ENCODE measurements around the gene BICD1. TPM values are rescaled to one million over a fixed set of nuclear protein-coding genes. Genes with fewer than 3 reads are reported as not detected.

BICD1 gene
- total and polyA plus RNA-seq, 2 donors from 2014 or later, result 3.8 to 36.7 TPM

DNA sequence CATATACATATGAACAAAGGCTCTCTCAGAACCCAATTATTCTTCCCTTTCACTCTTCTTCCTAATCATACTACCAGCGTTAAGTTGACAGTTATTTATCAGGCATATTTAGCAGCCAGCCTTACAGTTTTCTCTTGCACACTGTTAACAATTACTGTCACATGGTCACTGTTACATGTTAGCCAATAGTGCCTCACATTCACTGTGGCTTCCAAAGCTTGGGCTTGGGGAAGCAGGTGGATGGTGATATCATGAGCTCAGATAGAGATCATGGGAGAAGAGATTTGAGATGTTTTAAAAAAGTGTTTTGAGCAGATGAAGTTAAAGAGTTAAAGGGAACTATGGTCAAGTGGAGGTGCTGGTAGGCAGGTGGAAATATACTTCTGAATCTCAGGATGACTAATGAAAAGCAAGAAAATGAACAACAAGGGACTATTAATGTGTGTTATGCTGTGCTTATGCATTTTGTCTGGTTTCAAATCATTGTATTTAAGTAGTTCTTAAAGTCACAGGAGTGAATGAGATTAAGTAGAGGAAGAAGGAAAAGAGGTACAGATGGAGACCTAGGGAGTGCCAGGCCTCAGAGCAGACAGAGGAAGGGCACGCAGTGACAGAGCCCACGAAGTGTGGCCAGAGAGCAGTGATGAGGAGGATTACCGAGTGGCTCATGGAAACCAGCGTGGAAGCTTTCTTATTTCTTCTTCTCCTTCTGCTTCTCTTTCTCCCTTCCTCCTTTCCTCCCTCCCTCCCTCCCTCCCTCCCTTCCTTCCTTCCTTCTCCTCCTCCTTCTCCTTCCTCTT, 39.6 kb downstream of the BICD1 start:
- TF ChIP-seq, protein P1, sequence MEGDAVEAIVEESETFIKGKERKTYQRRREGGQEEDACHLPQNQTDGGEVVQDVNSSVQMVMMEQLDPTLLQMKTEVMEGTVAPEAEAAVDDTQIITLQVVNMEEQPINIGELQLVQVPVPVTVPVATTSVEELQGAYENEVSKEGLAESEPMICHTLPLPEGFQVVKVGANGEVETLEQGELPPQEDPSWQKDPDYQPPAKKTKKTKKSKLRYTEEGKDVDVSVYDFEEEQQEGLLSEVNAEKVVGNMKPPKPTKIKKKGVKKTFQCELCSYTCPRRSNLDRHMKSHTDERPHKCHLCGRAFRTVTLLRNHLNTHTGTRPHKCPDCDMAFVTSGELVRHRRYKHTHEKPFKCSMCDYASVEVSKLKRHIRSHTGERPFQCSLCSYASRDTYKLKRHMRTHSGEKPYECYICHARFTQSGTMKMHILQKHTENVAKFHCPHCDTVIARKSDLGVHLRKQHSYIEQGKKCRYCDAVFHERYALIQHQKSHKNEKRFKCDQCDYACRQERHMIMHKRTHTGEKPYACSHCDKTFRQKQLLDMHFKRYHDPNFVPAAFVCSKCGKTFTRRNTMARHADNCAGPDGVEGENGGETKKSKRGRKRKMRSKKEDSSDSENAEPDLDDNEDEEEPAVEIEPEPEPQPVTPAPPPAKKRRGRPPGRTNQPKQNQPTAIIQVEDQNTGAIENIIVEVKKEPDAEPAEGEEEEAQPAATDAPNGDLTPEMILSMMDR (IDR thresholded peaks at IDR 0.05; ENCODE audit: borderline replicate concordance, extremely low read depth, insufficient read depth), result no peak
- Histone ChIP-seq H3K9ac (ENCODE audit: low read length in 3 of 3) (no peak overlapping the region), H3K9me3 (ENCODE audit: control insufficient read depth in 2 of 3, insufficient read depth in 1 of 3, low read length in 3 of 3) (no peaks in the 10 kb centered on the region), H3K27me3 (ENCODE audit: control insufficient read depth, insufficient read depth, low read length) (no peaks in the 10 kb centered on the region), H3K36me3 (ENCODE audit: control insufficient read depth in 2 of 3, insufficient read depth in 3 of 3, low read length in 3 of 3) (no peaks in the 10 kb centered on the region), H3K4me1 (ENCODE audit: control insufficient read depth in 2 of 3, insufficient read depth in 2 of 3, low read depth in 1 of 3, low read length in 3 of 3) (no peaks in the 10 kb centered on the region), H3K27ac (ENCODE audit: low read depth in 2 of 2, low read length in 2 of 2) (no peak overlapping the region), H3K4me3 (ENCODE audit: low read length in 3 of 3) (no peak overlapping the region)
- FAIRE-seq, result no peak
- DNase-seq, result no peak
- intact Hi-C loops (cut with DNase I), result no loop called here

DNA sequence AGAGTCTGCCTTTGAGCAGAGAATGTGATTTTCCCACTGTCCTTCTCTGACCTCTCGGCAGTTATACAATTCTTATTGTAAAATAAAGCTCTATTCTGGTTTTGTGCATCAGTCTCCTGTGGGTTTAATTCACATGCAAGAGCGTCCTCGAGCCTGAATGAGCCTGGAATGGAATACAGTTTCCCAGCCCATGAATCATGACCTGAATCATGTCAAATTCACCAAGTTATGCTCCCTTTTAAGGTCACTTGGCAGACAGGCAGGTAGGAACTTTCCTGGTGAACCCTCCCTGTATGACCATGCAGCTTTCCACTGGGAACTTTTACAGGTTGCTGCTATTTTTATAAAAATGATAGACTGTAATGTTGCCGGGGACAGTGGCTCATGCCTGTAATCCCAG, 41.7 kb downstream of the BICD1 start:
- FAIRE-seq (no peak), DNase-seq (no peak)
- TF ChIP-seq, protein P1 (IDR thresholded peaks at IDR 0.05; ENCODE audit: borderline replicate concordance, extremely low read depth, insufficient read depth), result no peak
- no peak overlapping the region for H3K9ac ChIP-seq (ENCODE audit: low read length in 3 of 3)
- H3K27me3 ChIP-seq (ENCODE audit: control insufficient read depth, insufficient read depth, low read length), result no peaks in the 10 kb centered on the region
- H3K4me3 ChIP-seq (ENCODE audit: low read length in 3 of 3), result no peak overlapping the region
- no peak overlapping the region for H3K27ac ChIP-seq (ENCODE audit: low read depth in 2 of 2, low read length in 2 of 2)
- H3K36me3 ChIP-seq (ENCODE audit: control insufficient read depth in 2 of 3, insufficient read depth in 3 of 3, low read length in 3 of 3), result no peaks in the 10 kb centered on the region
- no peaks in the 10 kb centered on the region for H3K9me3 ChIP-seq (ENCODE audit: control insufficient read depth in 2 of 3, insufficient read depth in 1 of 3, low read length in 3 of 3)
- intact Hi-C loops (cut with DNase I), result no loop called here
- H3K4me1 ChIP-seq (ENCODE audit: control insufficient read depth in 2 of 3, insufficient read depth in 2 of 3, low read depth in 1 of 3, low read length in 3 of 3), result no peaks in the 10 kb centered on the region

DNA sequence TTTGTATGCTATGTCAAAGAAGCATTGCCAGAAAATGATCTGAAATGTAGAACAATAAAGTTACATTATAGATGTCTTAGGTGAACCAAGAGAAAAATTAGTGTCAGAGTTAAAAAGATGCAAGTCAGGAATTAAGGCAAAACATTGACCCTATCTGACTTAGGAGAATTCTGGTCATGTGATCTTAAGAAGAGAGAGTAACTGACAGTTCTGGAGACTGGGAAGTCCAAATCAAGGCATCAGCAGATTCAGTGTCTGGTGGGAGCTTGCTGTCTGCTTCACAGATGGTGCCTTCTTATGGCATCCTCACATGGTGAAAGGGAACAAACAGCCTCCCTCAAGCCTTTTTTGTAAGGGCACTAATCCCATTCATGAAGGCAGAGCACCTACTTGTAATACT, 42.8 kb downstream of the BICD1 start:
- Histone ChIP-seq H3K4me1 (ENCODE audit: control insufficient read depth in 2 of 3, insufficient read depth in 2 of 3, low read depth in 1 of 3, low read length in 3 of 3) (peaks cover 0 to 2% (median 0%) of the 10 kb centered on the region in 3 donors), H3K9ac (ENCODE audit: low read length in 3 of 3) (no peak overlapping the region), H3K36me3 (ENCODE audit: control insufficient read depth in 2 of 3, insufficient read depth in 3 of 3, low read length in 3 of 3) (no peaks in the 10 kb centered on the region), H3K27ac (ENCODE audit: low read depth in 2 of 2, low read length in 2 of 2) (no peak overlapping the region), H3K9me3 (ENCODE audit: control insufficient read depth in 2 of 3, insufficient read depth in 1 of 3, low read length in 3 of 3) (no peaks in the 10 kb centered on the region), H3K27me3 (ENCODE audit: control insufficient read depth, insufficient read depth, low read length) (no peaks in the 10 kb centered on the region), H3K4me3 (ENCODE audit: low read length in 3 of 3) (no peak overlapping the region)
- no peak for DNase-seq
- no peak for FAIRE-seq
- intact Hi-C loops (cut with DNase I), result no loop called here
- TF ChIP-seq, protein P1 (IDR thresholded peaks at IDR 0.05; ENCODE audit: borderline replicate concordance, extremely low read depth, insufficient read depth), result no peak
